MCF 10A (cell line): Measurements from ENCODE around the gene ADAMTSL3. TPM values are rescaled to one million over a fixed set of nuclear protein-coding genes. Genes with fewer than 3 reads are reported as not detected.

Source experiments
- BruUV-seq: library from RNA; stranded (reverse); fragments of 400-500 nt; replicated peaks from 2 replicates; lab custom pipeline; 2021; lab: Mats Ljungman, UMichigan
- CTCF ChIA-PET: fragments of 300-600 bp; sonication (Branson Sonifier 250); formaldehyde crosslinking; extraction: SDS; loops from one replicate; lab custom pipeline; 2021; ENCODE audit warnings: antibody characterized with exemption, inconsistent platforms; lab: Yijun Ruan, JAX
- POLR2A ChIA-PET: fragments of 300-600, 350-650 bp; sonication (Branson Sonifier 250); formaldehyde crosslinking; extraction: SDS; loops from one replicate; lab custom pipeline; 2020; ENCODE audit warnings: antibody characterized with exemption, inconsistent platforms; lab: Yijun Ruan, JAX
- DNase-seq: peaks from one replicate; pipeline ENCODE4 v3.0.0-alpha.2; 2018; ENCODE audit not compliant: unreplicated experiment
- H3K27ac Mint-ChIP-seq: one replicate; pipeline ENCODE4 v1.8.0; 2022; ENCODE audit warnings: mild to moderate bottlenecking, low read depth, mixed read lengths; ENCODE audit not compliant: unreplicated experiment
- H3K27me3 Mint-ChIP-seq: one replicate; pipeline ENCODE4 v1.8.0; 2022; ENCODE audit warnings: mixed read lengths; ENCODE audit not compliant: insufficient read depth, unreplicated experiment
- H3K36me3 Mint-ChIP-seq: one replicate; pipeline ENCODE4 v1.8.0; 2022; ENCODE audit warnings: mild to moderate bottlenecking, moderate library complexity, mixed read lengths; ENCODE audit not compliant: insufficient read depth, unreplicated experiment
- H3K4me1 Mint-ChIP-seq: one replicate; pipeline ENCODE4 v1.8.0; 2022; ENCODE audit warnings: mixed read lengths; ENCODE audit not compliant: insufficient read depth, unreplicated experiment
- H3K4me3 Mint-ChIP-seq: one replicate; pipeline ENCODE4 v1.8.0; 2022; ENCODE audit warnings: mild to moderate bottlenecking, moderate library complexity, mixed read lengths; ENCODE audit not compliant: unreplicated experiment
- H3K9me3 Mint-ChIP-seq: one replicate; pipeline ENCODE4 v1.8.0; 2022; ENCODE audit warnings: mixed read lengths; ENCODE audit not compliant: unreplicated experiment
- intact Hi-C: fragments of 100-400 bp; cut with micrococcal nuclease; formaldehyde crosslinking; loops from 2 replicates; pipeline ENCODE4 v1.14.1; 2022
- total RNA-seq: library from RNA; stranded (reverse); gene quantifications from 2 replicates; pipeline ENCODE4 v1.2.3, GENCODE V29; 2022
- TF ChIP-seq, protein P1 (sequence below): fragments of 200-600 bp; IDR thresholded peaks from one replicate; pipeline ENCODE4 v1.8.0; 2022; ENCODE audit warnings: antibody characterized with exemption, mild to moderate bottlenecking; ENCODE audit not compliant: unreplicated experiment

Gene ADAMTSL3
- total RNA-seq, 1 experiment from 2014 or later, result 1.2 TPM

DNA sequence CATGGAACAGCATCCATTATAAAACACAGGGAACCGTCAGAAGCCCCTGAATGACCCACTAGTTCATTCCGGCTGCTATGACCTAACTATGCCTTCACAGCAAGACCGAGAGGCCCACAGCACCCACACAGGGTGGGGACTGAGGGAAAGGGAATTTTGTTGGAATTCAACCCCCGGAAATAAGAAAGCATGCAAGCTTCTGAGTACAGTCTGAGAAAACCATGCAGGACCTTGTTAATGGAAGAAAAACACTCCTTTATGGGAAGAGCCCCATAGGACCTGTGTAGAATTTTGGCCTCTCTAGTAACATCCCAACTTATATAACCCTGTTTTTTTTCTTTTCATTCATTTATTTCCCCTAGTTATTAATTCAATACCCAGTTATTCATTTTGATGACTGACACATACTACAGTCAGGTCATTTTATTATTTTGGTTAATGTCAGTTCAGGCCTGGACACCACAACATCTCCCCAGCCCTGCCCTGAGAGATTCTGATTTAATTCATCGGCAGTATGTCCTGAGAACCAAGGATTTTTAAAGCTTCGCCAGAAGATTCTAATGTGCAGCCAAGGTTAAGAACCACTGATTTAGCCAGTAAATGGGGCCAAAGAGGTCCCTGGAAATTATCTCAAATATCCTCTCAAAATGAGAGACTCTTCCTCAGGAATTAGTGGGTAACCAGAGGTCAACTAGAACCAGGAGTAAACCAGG lies 350.0 kb downstream of the ADAMTSL3 start:
- Mint-ChIP-seq H3K4me1 (peaks cover 16% of the 10 kb centered on the region), H3K36me3 (no peaks in the 10 kb centered on the region), H3K27me3 (no peaks in the 10 kb centered on the region), H3K27ac (no peak overlapping the region), H3K9me3 (no peaks in the 10 kb centered on the region), H3K4me3 (no peak overlapping the region)
- TF ChIP-seq, protein P1, sequence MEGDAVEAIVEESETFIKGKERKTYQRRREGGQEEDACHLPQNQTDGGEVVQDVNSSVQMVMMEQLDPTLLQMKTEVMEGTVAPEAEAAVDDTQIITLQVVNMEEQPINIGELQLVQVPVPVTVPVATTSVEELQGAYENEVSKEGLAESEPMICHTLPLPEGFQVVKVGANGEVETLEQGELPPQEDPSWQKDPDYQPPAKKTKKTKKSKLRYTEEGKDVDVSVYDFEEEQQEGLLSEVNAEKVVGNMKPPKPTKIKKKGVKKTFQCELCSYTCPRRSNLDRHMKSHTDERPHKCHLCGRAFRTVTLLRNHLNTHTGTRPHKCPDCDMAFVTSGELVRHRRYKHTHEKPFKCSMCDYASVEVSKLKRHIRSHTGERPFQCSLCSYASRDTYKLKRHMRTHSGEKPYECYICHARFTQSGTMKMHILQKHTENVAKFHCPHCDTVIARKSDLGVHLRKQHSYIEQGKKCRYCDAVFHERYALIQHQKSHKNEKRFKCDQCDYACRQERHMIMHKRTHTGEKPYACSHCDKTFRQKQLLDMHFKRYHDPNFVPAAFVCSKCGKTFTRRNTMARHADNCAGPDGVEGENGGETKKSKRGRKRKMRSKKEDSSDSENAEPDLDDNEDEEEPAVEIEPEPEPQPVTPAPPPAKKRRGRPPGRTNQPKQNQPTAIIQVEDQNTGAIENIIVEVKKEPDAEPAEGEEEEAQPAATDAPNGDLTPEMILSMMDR, result no peak
- no peak for DNase-seq
- intact Hi-C loops, result no loop called here
- POLR2A ChIA-PET, result no interaction called here
- BruUV-seq, result no TSS peak
- CTCF ChIA-PET, result interaction anchor here (0.8 to 1.1 kb wide), 3 partner anchors 19 to 438 kb away, joined by 3 to 7 read pairs (median 5); no protein-coding TSS in a partner anchor

DNA sequence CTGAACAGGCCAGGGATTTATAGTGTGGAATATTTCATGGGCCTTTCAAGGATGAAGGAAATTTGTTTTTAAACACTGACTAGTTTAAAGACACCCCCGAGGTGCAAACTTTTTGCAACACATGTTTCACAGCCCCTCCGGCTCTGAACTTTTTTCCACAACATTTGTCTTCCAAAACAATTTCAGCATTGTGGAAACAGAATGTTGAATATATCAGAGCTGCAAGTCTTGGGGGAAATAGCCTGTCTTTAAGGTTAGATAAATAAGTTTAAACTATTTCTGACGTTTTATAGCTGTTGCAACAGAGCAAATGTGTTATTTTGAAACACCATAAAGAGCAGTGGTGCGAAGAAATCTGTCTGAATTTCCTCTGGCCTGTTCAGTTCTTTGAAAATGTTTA lies 352.5 kb downstream of the ADAMTSL3 start:
- H3K9me3 Mint-ChIP-seq, result peaks cover 4% of the 10 kb centered on the region
- H3K4me1 Mint-ChIP-seq, result peaks cover 1% of the 10 kb centered on the region
- CTCF ChIA-PET, result interaction anchor here (1.3 to 1.7 kb wide), 2 partner anchors 18 to 443 kb away, joined by 5 to 6 read pairs; no protein-coding TSS in a partner anchor
- intact Hi-C loops, result no loop called here
- TF ChIP-seq, protein P1, result no peak
- POLR2A ChIA-PET, result no interaction called here
- no peak overlapping the region for H3K27ac Mint-ChIP-seq
- BruUV-seq, result no TSS peak
- H3K36me3 Mint-ChIP-seq, result no peaks in the 10 kb centered on the region
- no peaks in the 10 kb centered on the region for H3K27me3 Mint-ChIP-seq
- DNase-seq, result no peak
- no peak overlapping the region for H3K4me3 Mint-ChIP-seq

DNA sequence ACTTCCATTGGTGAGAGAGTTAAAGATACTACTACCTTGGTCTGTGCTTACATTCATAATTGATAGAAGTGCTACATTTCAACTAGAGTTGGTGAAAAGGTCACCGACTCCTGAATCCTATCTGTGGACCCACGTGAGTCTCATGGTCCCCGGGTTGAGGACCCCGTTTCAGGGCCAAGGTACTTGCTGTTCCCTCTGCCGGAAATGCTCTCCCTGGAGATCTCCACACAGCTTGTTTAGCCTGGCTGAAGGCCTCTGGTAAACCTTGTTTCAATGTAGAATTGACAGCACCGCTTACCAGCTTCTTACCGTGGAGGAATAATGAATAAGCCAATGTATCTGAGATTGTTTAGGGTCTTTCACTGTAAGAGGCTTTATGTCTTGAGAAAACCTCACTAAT lies 355.7 kb downstream of the ADAMTSL3 start:
- Mint-ChIP-seq H3K9me3 (peaks cover 17% of the 10 kb centered on the region), H3K4me3 (no peak overlapping the region), H3K27me3 (no peaks in the 10 kb centered on the region), H3K36me3 (no peaks in the 10 kb centered on the region), H3K27ac (no peak overlapping the region), H3K4me1 (no peaks in the 10 kb centered on the region)
- CTCF ChIA-PET, result interaction anchor here (1.4 kb wide), 1 partner anchor 25 kb away, joined by 8 read pairs; no protein-coding TSS in a partner anchor
- no TSS peak for BruUV-seq
- intact Hi-C loops, result no loop called here
- DNase-seq, result no peak
- TF ChIP-seq, protein P1, result no peak
- POLR2A ChIA-PET, result interaction anchor here (1.1 kb wide), 1 partner anchor 26 kb away, joined by 3 read pairs; no protein-coding TSS in a partner anchor

DNA sequence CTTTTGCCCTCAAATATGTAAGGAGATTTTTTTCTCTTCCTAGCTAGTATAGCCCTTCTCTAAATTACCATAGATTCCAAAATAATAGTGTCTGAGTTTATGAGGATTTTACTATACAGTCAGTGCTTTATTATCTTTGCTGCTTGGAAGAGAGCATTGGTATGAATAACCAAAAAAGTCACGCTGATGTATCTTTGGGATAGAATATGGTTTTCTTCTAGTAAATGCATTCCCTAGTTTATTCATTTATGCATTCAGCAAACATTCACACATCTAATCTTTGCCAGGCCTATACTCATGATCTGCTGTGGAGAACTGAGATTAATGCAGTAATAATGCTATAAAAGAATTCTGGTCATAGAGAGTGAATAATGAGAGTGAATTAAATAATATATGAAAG lies 356.3 kb downstream of the ADAMTSL3 start:
- intact Hi-C loops, result no loop called here
- Mint-ChIP-seq H3K27ac (no peak overlapping the region), H3K9me3 (peaks cover 17% of the 10 kb centered on the region), H3K4me1 (no peaks in the 10 kb centered on the region), H3K27me3 (no peaks in the 10 kb centered on the region), H3K36me3 (no peaks in the 10 kb centered on the region), H3K4me3 (no peak overlapping the region)
- ChIA-PET CTCF (interaction anchor here (0.9 to 1.8 kb wide), 3 partner anchors 25 to 571 kb away, joined by 3 to 8 read pairs (median 5); no protein-coding TSS in a partner anchor), POLR2A (interaction anchor here (1.1 kb wide), 1 partner anchor 26 kb away, joined by 3 read pairs; no protein-coding TSS in a partner anchor)
- no peak for DNase-seq
- TF ChIP-seq, protein P1, result no peak
- no TSS peak for BruUV-seq
